Mucosa of descending colon (tissue), 3 donors: ENCODE measurements around the gene SH3BP5. TPM values are rescaled to one million over a fixed set of nuclear protein-coding genes. Genes with fewer than 3 reads are reported as not detected.

Experiments used
- ATAC-seq: fragments of 200-7000 bp; cut with Tn5 transposase; one replicate; pipeline ENCODE4 v1.9.1; 2020; ENCODE audit warnings: mild to moderate bottlenecking, moderate library complexity
- DNase-seq, 3 donors: peaks; one replicate each; pipeline ENCODE4 v3.0.0-alpha.2; 2020
- H3K36me3 ChIP-seq: fragments of 200-600 bp; one replicate; pipeline ENCODE4 v1.8.0; 2021; ENCODE audit warnings: low read depth, mild to moderate bottlenecking
- H3K4me1 ChIP-seq: fragments of 200-600 bp; one replicate; pipeline ENCODE4 v1.8.0; 2021; ENCODE audit warnings: low read depth, mild to moderate bottlenecking
- H3K4me3 ChIP-seq: fragments of 200-600 bp; one replicate; pipeline ENCODE4 v1.8.0; 2021; ENCODE audit warnings: mild to moderate bottlenecking
- H3K9me3 ChIP-seq: fragments of 200-600 bp; one replicate; pipeline ENCODE4 v1.8.0; 2021; ENCODE audit warnings: mild to moderate bottlenecking
- CTCF ChIP-seq: fragments of 200-600 bp; IDR thresholded peaks from one replicate; pipeline ENCODE4 v1.8.0; 2022; ENCODE audit warnings: antibody characterized with exemption, mild to moderate bottlenecking
- intact Hi-C, 2 donors: fragments of 100-400 bp; cut with DNase I in 1 of 2; cut with micrococcal nuclease in 1 of 2; formaldehyde crosslinking; loops; one replicate each; pipeline versions ENCODE4 v1.11.0 to v1.11.1; 2022; cut with DNase I, micrococcal nuclease
- total RNA-seq, 3 donors: library from RNA; stranded (reverse); fragmentation: NEBNext Ultra II Directional in 2 of 3; extraction: Animal tissue kit (Norgen Biotek cat#: 25700) in 2 of 3; gene quantifications; one replicate each; pipeline versions ENCODE4 v1.2.1 to v1.2.4, GENCODE V29; 2021 to 2023
- donor health status: DM: no; HTN: no; CAD: no; lungs with moderate emphysema.
- donor health status: DM: no; HTN: no; CAD: no.
- donor health status: DM: no; HTN: yes; CAD: no.

The SH3BP5 gene
- total RNA-seq, 3 donors from 2014 or later, result 5.9 to 20.8 (median 10.9) TPM

GRCh38 chr3:15300323-15301078 is 31.9 kb downstream of the SH3BP5 start:
- Histone ChIP-seq H3K4me3 (no peak overlapping the region), H3K9me3 (no peaks in the 10 kb centered on the region), H3K4me1 (peaks cover 2% of the 10 kb centered on the region), H3K36me3 (no peaks in the 10 kb centered on the region)
- ATAC-seq, result peak; percentile 45
- TF ChIP-seq CTCF, result no peak
- intact Hi-C loops, result no loop called here
- no peak for DNase-seq

- Histone ChIP-seq H3K4me3 (no peak overlapping the region), H3K9me3 (no peaks in the 10 kb centered on the region), H3K36me3 (no peaks in the 10 kb centered on the region), H3K4me1 (peaks cover 7% of the 10 kb centered on the region)
- DNase-seq (no peak), ATAC-seq (peak; percentile 11)
- intact Hi-C loops, result no loop called here
- TF ChIP-seq CTCF, result no peak
These were observed 33.4 kb downstream of the SH3BP5 start for GRCh38 chr3:15299036-15299435.

DNA sequence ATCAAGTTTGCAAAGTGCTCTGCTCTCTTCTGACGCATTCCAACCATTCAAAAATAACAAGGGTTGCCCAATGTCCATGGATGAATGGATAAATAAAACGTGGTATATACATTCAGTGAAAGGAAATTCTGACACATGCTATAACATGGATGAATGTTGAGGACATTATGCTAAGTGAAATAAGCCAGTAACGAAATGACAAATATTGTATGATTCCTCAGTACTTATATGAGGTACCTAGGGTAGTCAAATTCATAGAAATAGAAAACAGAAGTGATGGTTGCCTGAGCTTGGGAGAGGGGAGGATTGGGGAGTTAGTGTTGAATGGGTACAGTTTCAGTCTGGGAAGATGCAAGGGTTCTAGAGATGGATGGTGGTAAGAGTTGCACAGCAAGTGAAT is 33.9 kb downstream of the SH3BP5 start:
- H3K36me3 ChIP-seq, result no peaks in the 10 kb centered on the region
- peaks cover 7% of the 10 kb centered on the region for H3K4me1 ChIP-seq
- no peaks in the 10 kb centered on the region for H3K9me3 ChIP-seq
- DNase-seq (no peak), ATAC-seq (no peak)
- no peak for TF ChIP-seq CTCF
- intact Hi-C loops, result no loop called here
- no peak overlapping the region for H3K4me3 ChIP-seq

DNA sequence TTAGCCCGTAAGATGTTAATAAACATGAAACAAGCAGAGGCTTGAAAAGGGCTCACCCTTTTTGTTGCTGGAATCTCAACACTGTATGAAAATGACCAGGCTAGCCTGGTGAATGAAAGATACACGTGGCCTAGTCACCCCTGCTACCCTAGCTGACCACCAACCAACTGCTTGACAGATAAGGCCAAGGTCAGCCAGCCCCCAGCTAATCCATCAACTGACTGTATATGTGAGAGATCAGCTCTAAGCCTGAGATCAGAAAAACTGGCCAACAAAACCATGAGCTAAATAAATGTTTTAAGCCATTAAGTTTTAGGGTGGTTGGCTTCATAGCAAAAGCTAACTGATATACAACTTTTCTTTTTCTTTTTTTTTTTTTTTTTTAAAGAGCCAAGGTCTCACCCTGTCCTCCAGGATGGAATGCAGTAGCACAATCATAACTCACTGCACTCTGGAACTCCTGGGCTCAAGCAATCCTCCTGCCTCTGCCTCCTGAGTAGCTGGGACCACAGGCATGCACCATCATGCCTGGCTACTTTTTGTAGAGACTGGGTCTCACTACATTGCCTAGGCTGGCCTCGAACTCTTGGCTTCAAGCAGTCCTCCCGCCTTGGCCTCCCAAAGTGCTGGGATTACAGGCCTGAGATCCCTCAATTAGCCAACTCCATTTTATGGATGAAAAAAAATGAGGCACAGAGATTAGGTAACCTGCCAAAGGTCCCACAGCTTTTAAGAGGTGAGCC is 34.6 kb downstream of the SH3BP5 start:
- ATAC-seq, result no peak
- no peak overlapping the region for H3K4me3 ChIP-seq
- H3K36me3 ChIP-seq, result no peaks in the 10 kb centered on the region
- no peak for DNase-seq
- no peaks in the 10 kb centered on the region for H3K9me3 ChIP-seq
- intact Hi-C loops, result no loop called here
- no peak for TF ChIP-seq CTCF
- peaks cover 11% of the 10 kb centered on the region for H3K4me1 ChIP-seq

DNA sequence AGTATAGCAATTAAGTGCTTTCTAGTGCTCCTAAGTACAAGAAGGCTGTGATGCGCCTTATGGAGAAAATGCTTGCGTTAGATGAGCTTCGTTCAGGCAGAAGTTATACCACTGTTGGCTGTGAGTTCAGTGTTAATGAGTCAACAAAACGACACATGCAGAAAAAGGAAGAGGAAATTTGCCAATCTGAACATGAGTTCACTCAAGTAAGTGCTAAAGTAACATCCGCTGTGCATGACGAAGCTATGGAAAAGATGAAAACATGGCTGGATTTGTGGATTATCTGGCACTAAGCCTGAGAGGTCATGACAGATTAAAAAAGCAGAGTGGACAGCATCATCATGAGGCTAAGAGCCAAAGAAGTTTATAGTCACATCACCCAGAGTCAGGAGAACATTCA is 36.9 kb downstream of the SH3BP5 start:
- H3K4me1 ChIP-seq, result peaks cover 12% of the 10 kb centered on the region
- no peaks in the 10 kb centered on the region for H3K36me3 ChIP-seq
- peak; percentile 40 for ATAC-seq
- intact Hi-C loops, result no loop called here
- no peak for TF ChIP-seq CTCF
- H3K4me3 ChIP-seq, result no peak overlapping the region
- DNase-seq, result peak in 1 of 3 donors; percentile 45
- H3K9me3 ChIP-seq, result no peaks in the 10 kb centered on the region
